Measurements from ENCODE around the gene KIAA1217.
A peak's percentile ranks its signal among the peaks of the same experiment; 100 is the strongest.

Gene KIAA1217

GRCh38 chr10:24483701-24484100 is 274.8 kb downstream of the KIAA1217 start:
- DNase-seq (ENCODE audit: low read depth): peak; percentile 45
- H3K4me3 ChIP-seq (ENCODE audit: control insufficient read depth, low read depth, low read length): no peak overlapping the region
- no peak for TF ChIP-seq CTCF (conservative IDR thresholded peaks at IDR 0.05; ENCODE audit: control insufficient read depth, insufficient read depth, low read depth, low read length)

GRCh38 chr10:24484771-24485170 is 275.8 kb downstream of the KIAA1217 start:
- H3K4me3 ChIP-seq (ENCODE audit: control insufficient read depth, low read depth, low read length): no peak overlapping the region
- DNase-seq (ENCODE audit: low read depth): no peak
- TF ChIP-seq CTCF (conservative IDR thresholded peaks at IDR 0.05; ENCODE audit: control insufficient read depth, insufficient read depth, low read depth, low read length): no peak

- DNase-seq (ENCODE audit: low read depth): no peak
- no peak for TF ChIP-seq CTCF (conservative IDR thresholded peaks at IDR 0.05; ENCODE audit: control insufficient read depth, insufficient read depth, low read depth, low read length)
- no peak overlapping the region for H3K4me3 ChIP-seq (ENCODE audit: control insufficient read depth, low read depth, low read length)
Observed at GRCh38 chr10:24485304-24485703, 276.4 kb downstream of the KIAA1217 start.

GRCh38 chr10:24488631-24489030 is 279.7 kb downstream of the KIAA1217 start:
- DNase-seq (ENCODE audit: low read depth): no peak
- TF ChIP-seq CTCF (conservative IDR thresholded peaks at IDR 0.05; ENCODE audit: control insufficient read depth, insufficient read depth, low read depth, low read length): no peak

GRCh38 chr10:24493165-24493564 is 284.2 kb downstream of the KIAA1217 start:
- TF ChIP-seq CTCF (conservative IDR thresholded peaks at IDR 0.05; ENCODE audit: control insufficient read depth, insufficient read depth, low read depth, low read length): no peak
- no peak overlapping the region for H3K4me3 ChIP-seq (ENCODE audit: control insufficient read depth, low read depth, low read length)
- no peak for DNase-seq (ENCODE audit: low read depth)

More at GRCh38 chr10:24488631-24489030, 279.7 kb downstream of the KIAA1217 start:
- H3K4me3 ChIP-seq (ENCODE audit: control insufficient read depth, low read depth, low read length): no peak overlapping the region

- TF ChIP-seq CTCF (conservative IDR thresholded peaks at IDR 0.05; ENCODE audit: control insufficient read depth, insufficient read depth, low read depth, low read length): no peak
- DNase-seq (ENCODE audit: low read depth): no peak
- no peak overlapping the region for H3K4me3 ChIP-seq (ENCODE audit: control insufficient read depth, low read depth, low read length)
Observed at GRCh38 chr10:24494236-24494635, 285.3 kb downstream of the KIAA1217 start.

- H3K4me3 ChIP-seq (ENCODE audit: control insufficient read depth, low read depth, low read length): no peak overlapping the region
- no peak for DNase-seq (ENCODE audit: low read depth)
- TF ChIP-seq CTCF (conservative IDR thresholded peaks at IDR 0.05; ENCODE audit: control insufficient read depth, insufficient read depth, low read depth, low read length): no peak
Observed at GRCh38 chr10:24494777-24495176, 285.8 kb downstream of the KIAA1217 start.
